Activated CD4-positive, alpha-beta T cell treated with anti-CD3 and anti-CD28 coated beads, Interleukin-2, amount 50 U/mL, for 48 hours (primary cell): ENCODE results near the gene SPATA46.

Experiments
- DNase-seq, 2 experiments: peaks; one replicate each; pipeline ENCODE4 v3.0.0-alpha.2; 2020

SPATA46 gene

DNA sequence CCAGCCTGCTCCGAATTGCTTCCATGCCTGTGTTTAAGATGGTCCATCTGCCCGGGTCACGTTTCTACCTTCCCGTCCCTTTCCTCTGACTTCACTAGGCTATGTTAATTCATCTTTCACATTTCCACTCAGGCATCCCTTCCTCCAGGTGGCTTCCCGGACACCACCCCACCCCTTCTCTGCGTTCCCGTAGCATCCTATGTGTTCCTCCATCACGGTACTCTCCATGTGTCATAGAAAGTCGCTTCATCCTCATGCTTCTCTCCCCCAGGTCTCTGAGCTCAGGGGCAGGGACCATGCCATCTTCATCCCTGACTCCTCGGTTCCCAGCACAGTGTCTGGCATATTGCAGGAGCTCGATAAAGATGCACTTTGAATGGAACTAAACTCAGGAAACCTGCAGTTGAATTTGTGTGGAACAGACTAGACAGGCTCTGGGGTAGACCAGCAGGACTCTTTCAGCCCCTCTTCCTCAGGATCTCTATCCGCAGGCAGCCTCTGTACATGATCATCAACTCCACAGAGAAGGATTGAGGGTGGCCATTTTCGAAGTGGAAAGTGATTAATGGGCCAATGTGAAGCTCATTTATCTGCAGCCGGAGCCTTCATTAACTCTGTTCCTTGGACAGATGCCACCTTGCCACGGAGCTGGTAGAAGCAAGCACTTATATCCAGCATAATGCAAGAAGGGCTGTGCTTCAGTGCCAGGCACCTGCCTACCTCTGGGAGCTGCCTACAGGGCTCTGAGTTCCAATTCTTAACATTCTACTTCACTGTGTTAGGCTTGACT is 13.9 kb upstream of the SPATA46 start:
- no peak for DNase-seq

DNA sequence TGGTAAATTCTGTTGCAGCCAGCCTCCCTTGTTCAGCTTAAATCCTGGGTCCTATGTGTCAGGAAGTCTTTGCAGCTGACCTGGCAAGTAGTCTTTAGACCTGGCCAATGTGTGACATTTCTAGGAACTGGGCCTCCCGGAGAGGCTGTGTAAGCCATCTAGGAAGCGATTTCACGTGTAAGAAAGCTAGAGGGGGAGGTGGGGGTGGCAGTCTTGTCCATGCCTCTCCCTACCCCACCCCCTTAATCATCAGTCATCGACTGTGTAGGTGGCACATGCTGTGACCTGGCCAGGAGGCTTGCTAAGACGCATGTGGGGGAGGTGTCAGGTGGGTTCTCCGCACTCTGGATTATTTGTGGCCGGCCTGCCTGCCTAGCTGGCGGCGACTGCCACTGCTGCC is 13.3 kb upstream of the SPATA46 start:
- DNase-seq, result no peak

- DNase-seq, result no peak
Observed at GRCh38 chr1:162389021-162389818, 12.6 kb upstream of the SPATA46 start.

GRCh38 chr1:162388615-162389014 is 12.0 kb upstream of the SPATA46 start:
- DNase-seq, result no peak

DNA sequence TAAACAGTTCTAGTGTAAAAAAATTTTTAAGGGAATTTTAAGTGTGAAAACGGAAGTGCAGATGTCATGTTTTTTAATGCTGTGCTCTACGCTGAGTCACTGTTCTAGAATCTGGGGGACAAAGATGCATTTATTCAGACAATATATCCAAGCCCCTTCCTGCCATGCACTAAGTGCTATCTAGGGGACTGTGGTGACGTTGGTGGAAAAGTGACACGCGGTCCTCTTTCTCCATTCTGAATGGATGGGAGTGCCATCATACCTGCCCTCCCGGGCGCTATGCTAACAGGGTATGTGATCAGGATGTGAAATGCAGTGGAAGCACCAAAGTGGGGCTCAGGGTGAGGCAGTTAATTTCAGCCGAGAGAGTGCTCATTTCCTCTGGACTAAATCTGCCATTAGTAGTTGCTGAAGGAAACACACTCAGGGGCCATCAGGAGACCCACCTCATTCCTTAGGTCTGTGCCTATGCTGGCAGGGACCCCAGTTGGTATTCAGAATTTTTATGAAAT is 11.5 kb upstream of the SPATA46 start:
- no peak for DNase-seq

- DNase-seq, result no peak
Observed at GRCh38 chr1:162387226-162388082, 10.8 kb upstream of the SPATA46 start.

GRCh38 chr1:162386292-162387225 is 9.9 kb upstream of the SPATA46 start:
- no peak for DNase-seq

DNA sequence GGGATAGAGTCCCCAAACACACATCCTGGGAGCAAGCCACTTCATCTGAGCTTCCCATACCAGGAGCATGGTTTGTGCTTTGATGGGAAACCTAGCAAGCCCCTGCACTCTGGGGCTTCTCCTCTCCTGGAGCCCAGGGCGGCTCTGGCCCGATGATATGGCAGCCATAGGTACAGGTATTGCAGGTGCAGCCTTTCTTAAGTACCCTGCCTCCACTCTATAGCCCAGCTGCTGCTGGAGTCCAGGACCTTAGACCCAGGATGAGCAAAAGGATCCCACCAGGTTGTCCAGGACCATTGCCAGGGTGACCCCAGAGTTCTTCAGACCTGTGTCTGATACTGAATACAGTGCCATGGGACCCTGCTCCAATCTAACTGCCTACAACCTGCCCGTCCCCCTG is 9.0 kb upstream of the SPATA46 start:
- no peak for DNase-seq

DNA sequence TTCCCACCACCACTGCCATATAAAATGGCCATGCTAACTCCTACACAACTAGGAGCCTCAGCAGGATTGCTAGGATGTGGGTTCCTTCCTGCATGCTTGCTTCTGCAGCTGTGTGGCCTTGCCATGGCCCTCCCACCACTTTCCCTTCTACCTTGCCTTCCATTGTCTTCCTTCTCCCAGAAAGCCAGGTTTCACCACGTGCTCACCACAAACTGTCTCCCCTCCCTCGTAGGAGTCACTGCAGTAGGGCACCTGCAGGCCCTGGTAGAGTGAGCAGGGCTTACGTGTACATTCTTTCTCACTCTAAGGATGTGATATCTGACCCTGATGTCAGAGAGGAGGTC is 8.6 kb upstream of the SPATA46 start:
- no peak for DNase-seq

DNA sequence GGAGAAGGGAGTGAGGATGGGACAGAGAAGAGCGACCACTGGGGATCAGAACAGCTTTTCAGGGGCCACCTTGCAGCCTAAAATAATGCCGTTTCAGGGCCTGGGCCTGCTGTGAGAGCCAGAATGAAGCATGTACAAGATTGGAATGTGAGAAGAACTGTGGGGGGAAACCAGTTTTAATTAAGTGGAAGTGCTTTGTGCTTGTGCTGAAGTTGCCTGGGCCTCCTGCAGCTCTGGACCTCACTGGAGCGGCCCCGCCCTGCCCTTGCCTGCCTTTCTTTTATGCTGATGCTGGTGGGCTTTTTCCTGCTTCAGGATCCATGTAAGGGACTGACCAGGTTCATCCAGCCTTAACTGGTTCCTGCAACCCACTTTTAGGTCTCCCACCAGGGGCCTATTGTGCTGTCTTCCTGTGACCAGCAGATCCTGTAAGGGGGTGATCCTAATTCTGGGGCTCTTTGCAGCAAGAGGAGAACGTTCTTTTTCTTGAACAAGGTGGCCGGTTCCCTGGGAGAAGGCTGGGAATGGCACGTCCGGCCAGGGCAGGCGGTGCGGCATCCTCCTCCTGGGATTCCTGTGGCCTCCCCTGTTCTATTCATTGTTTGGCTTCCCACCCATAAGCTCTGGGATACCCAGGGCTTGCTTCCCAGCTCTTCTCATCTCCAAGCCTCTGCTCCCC is 8.1 kb upstream of the SPATA46 start:
- no peak for DNase-seq

GRCh38 chr1:162384116-162384515 is 7.5 kb upstream of the SPATA46 start:
- no peak for DNase-seq

- no peak for DNase-seq
Observed at GRCh38 chr1:162383516-162383915, 6.9 kb upstream of the SPATA46 start.

GRCh38 chr1:162383091-162383490 is 6.4 kb upstream of the SPATA46 start:
- no peak for DNase-seq

DNA sequence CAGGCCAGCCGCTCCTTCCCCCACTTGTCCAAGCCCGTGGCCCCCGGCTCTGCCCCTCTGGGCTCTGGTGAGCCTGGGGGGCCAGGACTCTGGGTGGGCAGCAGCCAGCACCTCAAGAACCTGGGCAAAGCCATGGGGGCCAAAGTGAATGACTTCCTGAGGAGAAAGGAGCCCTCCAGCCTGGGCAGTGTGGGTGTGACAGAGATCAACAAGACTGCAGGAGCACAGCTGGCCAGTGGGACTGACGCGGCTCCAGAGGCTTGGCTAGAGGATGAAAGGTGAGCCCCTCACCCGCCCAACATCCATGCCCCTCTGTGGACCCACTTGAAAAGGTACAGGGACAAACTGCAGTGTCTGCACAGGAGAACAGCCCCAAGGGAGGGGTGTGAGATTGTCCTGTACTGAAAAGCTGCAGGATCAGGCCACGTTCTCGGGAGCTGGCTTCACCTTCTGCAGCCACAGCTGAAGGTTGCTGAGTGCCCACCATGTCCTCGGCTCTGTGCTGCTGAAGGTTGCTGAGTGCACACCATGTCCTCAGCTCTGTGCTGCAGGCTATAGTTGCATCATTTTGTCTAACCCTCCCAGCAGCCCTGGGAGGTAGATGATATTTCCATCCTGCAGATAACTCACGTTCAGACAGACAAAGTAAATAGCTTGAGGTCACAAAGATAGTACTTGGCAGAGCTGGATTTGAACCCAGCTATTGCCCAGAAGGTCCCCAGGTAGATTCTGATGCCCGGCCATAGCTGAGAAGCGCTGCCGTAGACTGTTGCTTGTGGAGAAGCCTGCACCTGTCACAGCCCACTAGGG is 5.5 kb upstream of the SPATA46 start:
- DNase-seq, result no peak

DNA sequence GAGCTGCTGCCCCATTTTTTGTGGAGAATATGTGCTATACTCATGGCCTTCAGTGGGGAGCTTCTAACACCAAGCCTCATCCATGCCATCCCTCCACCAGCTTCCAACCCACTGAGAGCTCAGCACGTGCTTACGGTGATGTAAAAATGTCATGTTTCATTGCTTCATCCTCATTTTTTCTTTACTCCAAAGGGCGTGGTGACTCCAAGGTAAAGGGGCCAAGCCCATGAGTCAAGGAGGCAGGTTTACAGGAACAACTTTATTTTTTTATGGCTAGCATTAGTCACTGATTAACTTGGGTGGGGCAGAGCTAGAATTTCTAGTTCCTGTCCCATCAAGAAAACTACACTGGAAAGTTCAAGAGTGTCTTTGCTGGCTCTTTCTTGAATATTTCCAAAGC is 4.7 kb upstream of the SPATA46 start, which contains the start of gene C1orf226:
C1orf226 (plus strand) TSS at position 346 of the 400 bp plus-strand sequence. CDS start 174 bp downstream, outside the sequence.
- DNase-seq, result no peak

DNA sequence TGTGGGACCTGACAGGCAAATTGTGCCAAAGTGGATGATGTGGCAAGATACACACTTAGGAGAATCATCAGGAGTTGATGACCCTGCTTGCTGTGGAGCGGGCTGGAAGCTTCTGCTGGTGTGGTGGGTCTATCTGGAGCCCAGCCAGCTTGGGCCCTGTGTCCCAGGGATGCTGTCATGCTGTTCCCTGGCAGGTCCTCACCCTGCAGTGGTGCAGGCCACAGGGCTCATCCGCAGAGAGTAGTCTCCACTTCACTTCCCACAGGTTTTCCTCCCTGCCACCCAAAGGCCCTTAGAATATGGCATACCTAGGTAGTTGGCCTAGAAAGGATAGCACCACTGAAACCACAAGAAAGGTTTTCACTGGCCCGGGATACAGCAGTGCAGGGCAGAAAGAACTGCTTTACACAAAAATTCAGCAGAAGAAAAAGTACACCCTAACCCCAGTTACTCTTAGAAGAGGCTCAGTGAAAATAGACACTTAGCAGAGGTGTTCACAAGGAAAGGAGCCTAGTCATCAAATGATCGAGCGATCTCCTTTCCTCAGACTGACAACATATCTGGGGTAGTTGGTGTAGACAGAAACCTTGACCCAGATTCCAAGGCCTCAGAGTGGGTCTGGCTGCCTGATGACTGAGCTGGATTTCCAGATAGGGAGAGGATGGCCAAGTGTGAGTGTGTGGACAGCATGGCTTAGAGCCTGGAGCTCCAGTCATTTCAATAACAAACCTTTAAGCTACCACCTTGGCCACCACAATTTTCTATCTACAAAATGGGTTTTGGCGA is 3.6 kb upstream of the SPATA46 start:
- no peak for DNase-seq

GRCh38 chr1:162375463-162375862 is 1.2 kb downstream of the SPATA46 start:
- no peak for DNase-seq

DNA sequence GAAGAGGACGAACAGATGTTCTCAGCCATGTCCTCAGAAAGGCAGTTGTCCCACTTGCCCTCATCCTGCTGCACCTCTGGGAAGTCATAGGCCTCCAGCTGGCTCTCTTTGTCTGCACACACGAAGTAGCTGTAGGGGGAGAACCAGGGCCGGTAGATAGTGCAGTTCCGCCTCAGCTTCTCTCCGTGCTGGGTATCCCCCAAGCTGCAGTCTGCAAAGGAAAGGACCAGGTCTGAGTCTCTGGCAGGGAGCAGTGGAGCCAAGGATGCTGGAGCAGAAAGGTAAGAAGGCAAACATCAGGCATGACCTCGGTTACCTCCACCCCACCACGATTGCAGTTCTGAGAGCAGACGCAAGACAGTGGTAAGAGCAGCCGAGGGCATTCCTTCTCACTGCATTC is 2.2 kb downstream of the SPATA46 start:
- DNase-seq, result no peak

- no peak for DNase-seq
Observed at GRCh38 chr1:162373541-162374260, 3.0 kb downstream of the SPATA46 start.
